B cell (primary cell): ENCODE results near the gene HK3.

Experiments
- CTCF ChIP-seq: fragments of 200-600 bp; IDR thresholded peaks from one replicate; pipeline ENCODE4 v1.8.0; 2022; ENCODE audit warnings: antibody characterized with exemption, mild to moderate bottlenecking
- EZH2 ChIP-seq: IDR thresholded peaks from 2 replicates; pipeline ENCODE4 v1.6.1; 2012; ENCODE audit warnings: borderline replicate concordance, low read depth, mild to moderate bottlenecking, moderate library complexity, low read length; ENCODE audit not compliant: insufficient read depth, poor library complexity, severe bottlenecking

- TF ChIP-seq CTCF (no peak), EZH2 (no peak)
These were observed 30.5 kb upstream of the HK3 start for GRCh38 chr5:176929654-176930053.
